ENCODE results near the gene MANEA.

MANEA gene

DNA sequence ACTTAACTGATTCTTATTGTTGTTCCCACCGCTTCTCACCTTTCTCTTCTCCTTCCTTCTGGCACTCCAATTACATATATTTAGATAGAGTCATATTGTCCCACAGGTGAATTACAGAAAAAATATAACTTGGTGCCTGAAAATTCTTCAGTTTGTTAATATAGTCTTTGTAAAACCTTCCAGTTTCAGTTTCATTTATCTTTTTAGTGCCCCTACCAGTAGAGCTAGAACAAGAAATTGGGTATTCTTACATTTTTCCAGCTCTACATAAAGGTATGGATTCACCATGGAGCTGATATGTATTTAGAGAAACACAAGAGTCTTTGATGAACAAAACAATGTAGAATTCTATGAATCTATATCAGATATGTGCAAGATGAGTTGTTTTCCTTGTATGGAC, 10.7 kb downstream of the MANEA start:
- FAIRE-seq: no peak
- DNase-seq (ENCODE audit: low spot score): no peak

DNA sequence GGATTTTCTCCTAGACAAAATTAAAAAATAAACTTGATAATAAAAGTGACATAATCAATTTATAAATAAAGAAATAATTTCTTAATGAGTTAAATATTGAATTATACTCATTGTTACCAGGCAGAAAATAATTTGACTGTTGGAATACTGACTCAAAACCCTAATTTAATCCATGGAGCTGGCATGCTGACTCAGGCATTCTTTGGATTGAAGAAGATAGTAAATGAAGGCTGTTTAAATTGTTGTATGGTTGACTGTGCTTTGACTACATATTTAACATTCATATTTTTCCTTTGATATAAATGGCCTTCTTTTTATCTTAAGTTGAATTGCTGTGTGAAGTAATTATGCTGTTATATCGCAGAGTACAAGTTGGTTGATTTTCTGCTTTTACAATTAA, 11.7 kb downstream of the MANEA start:
- no peak for FAIRE-seq

DNA sequence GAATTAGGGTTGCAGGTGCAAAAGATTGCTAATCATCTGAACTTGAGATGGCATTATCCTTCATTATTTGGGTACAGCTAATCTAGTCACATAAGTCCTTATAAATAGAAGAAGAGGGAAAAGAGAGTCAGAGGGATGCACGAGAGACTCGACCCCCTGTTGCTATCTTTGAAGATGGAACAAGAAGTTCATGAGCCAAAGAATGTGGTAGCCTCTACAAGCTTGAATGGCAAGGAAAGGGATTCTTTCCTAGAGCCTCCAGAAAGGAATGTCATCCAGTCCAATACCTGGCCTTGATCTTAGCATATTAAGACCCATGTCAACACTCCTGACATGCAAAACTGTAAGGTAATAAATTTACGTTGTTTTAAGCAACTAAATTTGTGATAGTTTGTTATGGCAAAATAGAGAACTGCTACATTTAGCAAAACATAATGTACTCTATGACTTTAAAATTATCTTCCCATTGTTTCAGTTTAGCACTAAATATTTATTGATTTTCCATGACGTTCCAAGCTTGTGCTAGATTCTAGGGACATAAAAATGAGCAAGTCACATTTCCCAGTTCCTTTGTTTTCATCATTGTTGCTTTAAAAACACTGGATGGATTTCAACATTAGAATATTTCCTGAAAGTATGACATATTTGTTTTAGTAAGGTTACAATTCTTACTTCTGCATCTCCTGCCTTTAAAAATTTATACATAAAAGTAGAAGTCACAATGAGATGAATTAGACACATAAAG, 12.7 kb downstream of the MANEA start:
- FAIRE-seq: no peak
- no peak for DNase-seq (ENCODE audit: low spot score)

More for the DNA sequence above, 11.7 kb downstream of the MANEA start:
- DNase-seq (ENCODE audit: low spot score): no peak

- no peak for DNase-seq (ENCODE audit: low spot score)
- no peak for FAIRE-seq
Measured at GRCh38 chr6:95593025-95593424, 15.7 kb downstream of the MANEA start.

DNA sequence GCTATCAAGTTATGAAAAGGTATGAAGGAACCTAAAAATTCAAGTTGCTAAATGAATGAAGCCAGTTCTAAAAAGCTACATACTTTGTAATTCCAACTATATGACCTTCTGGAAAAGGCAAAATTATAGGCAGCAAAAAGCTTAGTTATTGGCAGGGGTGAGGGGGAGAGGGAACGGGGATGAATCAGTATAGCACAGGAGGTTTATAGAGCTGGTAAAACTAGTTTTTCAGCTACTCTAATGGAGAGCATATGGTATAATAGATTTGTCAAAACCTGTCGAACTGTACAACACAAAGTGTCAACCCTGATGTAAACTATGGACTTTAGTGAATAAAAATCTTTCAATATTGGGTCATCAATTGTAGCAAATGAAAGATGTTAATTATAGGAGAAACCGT, 18.7 kb downstream of the MANEA start:
- FAIRE-seq (no peak), DNase-seq (ENCODE audit: low spot score) (no peak)

- DNase-seq (ENCODE audit: low spot score) (no peak), FAIRE-seq (no peak)
Measured at GRCh38 chr6:95599706-95600105, 22.4 kb downstream of the MANEA start.

- FAIRE-seq: no peak
Measured at GRCh38 chr6:95601133-95601532, 23.8 kb downstream of the MANEA start.

GRCh38 chr6:95614094-95614493, 36.8 kb downstream of the MANEA start:
- DNase-seq (ENCODE audit: low spot score) (no peak), FAIRE-seq (no peak)

More at GRCh38 chr6:95601133-95601532, 23.8 kb downstream of the MANEA start:
- no peak for DNase-seq (ENCODE audit: low spot score)

GRCh38 chr6:95629551-95629950, 52.2 kb downstream of the MANEA start:
- DNase-seq (ENCODE audit: low spot score) (no peak), FAIRE-seq (no peak)

DNA sequence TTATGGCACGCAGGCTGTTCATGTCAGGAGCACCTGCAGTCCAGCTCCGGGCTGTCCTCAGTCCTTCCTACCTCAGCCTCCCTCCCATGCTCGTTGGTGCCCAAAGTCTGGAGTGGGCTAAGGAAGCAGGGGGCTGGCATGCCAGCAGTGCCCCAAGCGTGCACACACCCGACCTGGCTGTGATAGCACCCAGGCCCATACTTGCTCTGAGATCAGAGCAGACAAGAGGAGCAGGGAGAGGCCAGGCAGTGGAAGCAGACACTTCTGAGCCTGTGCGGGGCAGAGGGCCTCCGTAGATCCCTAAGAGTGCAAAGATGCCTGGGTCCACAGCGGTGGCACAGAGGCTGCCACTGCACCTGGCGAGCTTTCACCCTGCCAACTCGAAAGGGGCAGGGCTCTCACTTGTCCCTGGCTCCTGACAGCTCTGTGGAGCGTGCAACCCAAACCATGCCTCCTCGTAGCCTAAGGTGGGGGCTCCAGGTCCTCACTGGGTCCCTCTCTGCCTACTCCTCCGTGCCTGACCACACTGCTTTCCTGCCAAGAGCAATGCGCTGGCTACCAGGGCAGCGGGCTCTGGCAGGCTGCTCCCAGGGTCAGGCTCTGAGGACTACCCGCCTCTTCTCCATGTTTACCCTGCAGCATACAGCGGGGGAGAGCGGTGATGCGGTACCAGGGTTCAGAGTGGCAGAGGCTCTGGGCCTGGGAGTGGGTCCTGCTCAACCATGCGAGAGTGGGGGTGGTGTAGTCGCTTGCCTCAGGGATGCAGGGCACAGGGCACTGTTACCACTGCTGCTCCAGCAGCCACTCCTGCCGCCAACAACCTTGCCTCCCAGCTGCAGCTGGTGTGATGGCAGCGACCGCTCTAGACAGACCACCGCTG, 59.5 kb downstream of the MANEA start:
- DNase-seq (ENCODE audit: low spot score): no peak
- no peak for FAIRE-seq

DNA sequence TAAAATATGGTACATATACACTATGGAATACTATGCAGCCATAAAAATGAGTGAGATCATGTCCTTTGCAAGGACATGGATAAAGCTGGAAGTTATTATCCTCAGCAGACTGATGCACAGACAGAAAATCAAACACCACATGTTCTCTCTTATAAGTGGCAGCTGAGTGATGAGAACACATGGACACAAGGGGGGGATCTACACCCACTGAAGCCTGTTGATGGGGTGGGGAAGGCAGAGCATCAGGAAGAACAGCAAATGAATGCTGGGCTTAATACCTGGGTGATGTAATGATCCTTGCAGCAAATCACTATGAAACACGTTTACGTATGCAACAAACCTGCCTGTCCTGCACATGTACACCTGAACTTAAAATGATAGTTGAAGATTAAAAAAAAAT, 71.3 kb downstream of the MANEA start:
- DNase-seq (ENCODE audit: low spot score): no peak
- no peak for FAIRE-seq

- DNase-seq (ENCODE audit: low spot score) (no peak), FAIRE-seq (no peak)
Measured at GRCh38 chr6:95649451-95649850, 72.1 kb downstream of the MANEA start.

GRCh38 chr6:95654176-95654575, 76.8 kb downstream of the MANEA start:
- FAIRE-seq (no peak), DNase-seq (ENCODE audit: low spot score) (no peak)

DNA sequence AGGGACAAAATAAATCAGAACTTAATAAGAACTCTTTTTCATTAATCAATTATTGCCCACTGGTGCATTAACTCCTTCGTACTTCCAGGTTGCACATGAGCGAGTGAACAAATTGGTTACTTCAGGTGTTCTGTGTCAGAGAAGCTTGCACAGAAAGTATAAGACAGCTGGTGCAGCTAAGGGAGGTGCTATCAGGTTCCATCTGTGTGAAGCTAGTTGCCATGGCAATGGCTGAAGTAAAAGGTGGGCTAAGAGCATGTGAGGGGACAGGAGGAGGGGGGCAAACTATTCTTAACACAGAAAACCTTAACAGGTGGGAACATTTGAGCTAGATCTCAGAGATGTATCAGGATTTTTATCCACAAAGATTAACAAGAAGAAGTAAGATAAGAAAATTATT, 81.6 kb downstream of the MANEA start:
- FAIRE-seq: no peak

More for the DNA sequence above, 81.6 kb downstream of the MANEA start:
- DNase-seq (ENCODE audit: low spot score): no peak
